ENCODE data around the gene TXNDC8. TPM values are rescaled to one million over a fixed set of nuclear protein-coding genes. Genes with fewer than 3 reads are reported as not detected.

Gene TXNDC8
- total and polyA plus RNA-seq, 2 donors (not counting 1 experiment from before 2014, with no cell fraction given) = not detected

Small RNA genes lying within 50 kb of the gene (small RNA-seq; reads per million reads assigned to genes)
- not detected for gene RNU6-1039P (ENCODE audit: insufficient read length, low read depth, low replicate concordance)

Other genes with a start within 250 kb of the TXNDC8 start
- gene C9orf152, start 129.7 kb downstream of the TXNDC8 start, total RNA-seq = not detected in 2 replicates
- not detected in 2 replicates for gene C9orf152, start 129.7 kb downstream of the TXNDC8 start, polyA plus RNA-seq
- 29.0 and 30.6 TPM in 2 replicates for gene TXN, start 81.4 kb downstream of the TXNDC8 start, total RNA-seq
- 20.2 and 22.9 TPM in 2 replicates for gene TXN, start 81.4 kb downstream of the TXNDC8 start, polyA plus RNA-seq
- not detected in 2 replicates for gene SVEP1, start 241.9 kb upstream of the TXNDC8 start, total RNA-seq
- gene SVEP1, start 241.9 kb upstream of the TXNDC8 start, polyA plus RNA-seq = not detected in 2 replicates